SU-DHL-6 (cell line): ENCODE measurements around the gene GRAMD4.

Experiments
- H2AFZ ChIP-seq: fragments of 200-600 bp; sonication (generic); 2 replicates; pipeline ENCODE4 v1.6.1; 2014; ENCODE audit warnings: low read depth, mild to moderate bottlenecking, moderate library complexity, mixed read lengths, antibody characterized with exemption, low read length; ENCODE audit not compliant: severe bottlenecking
- H3F3A ChIP-seq: fragments of 200-600 bp; shearing (Covaris generic); 2 replicates; pipeline ENCODE4 v1.6.0; 2016; ENCODE audit warnings: antibody characterized with exemption, mild to moderate bottlenecking; ENCODE audit not compliant: insufficient read depth
- H3K27ac ChIP-seq: fragments of 200-600 bp; sonication (generic); 2 replicates; pipeline ENCODE4 v1.5.1; 2016; ENCODE audit warnings: low read depth, mild to moderate bottlenecking, low read length, moderate library complexity, mixed read lengths
- H3K27me3 ChIP-seq: fragments of 200-600 bp; sonication (generic), shearing (Covaris generic); 2 replicates; pipeline ENCODE4 v1.6.0; 2014; ENCODE audit warnings: mild to moderate bottlenecking, low read length
- H3K36me3 ChIP-seq: fragments of 200-600 bp; sonication (generic); 2 replicates; pipeline ENCODE4 v1.6.1; 2014; ENCODE audit warnings: mild to moderate bottlenecking, low read length, mixed read lengths
- H3K4me2 ChIP-seq: fragments of 300-600, 200-600 bp; shearing (Covaris generic), sonication (generic); 2 replicates; pipeline ENCODE4 v1.6.0; 2014; ENCODE audit warnings: low read length, low read depth, mild to moderate bottlenecking; ENCODE audit not compliant: poor library complexity, severe bottlenecking
- H3K4me3 ChIP-seq: fragments of 200-600 bp; sonication (generic); 2 replicates; pipeline ENCODE4 v1.5.1; 2014; ENCODE audit warnings: antibody characterized with exemption, low read length, mild to moderate bottlenecking, mixed read lengths; ENCODE audit not compliant: insufficient read depth, poor library complexity, severe bottlenecking
- H3K79me2 ChIP-seq: fragments of 200-600 bp; sonication (generic); 2 replicates; pipeline ENCODE4 v1.6.1; 2014; ENCODE audit warnings: mild to moderate bottlenecking, low read length, moderate library complexity; ENCODE audit not compliant: insufficient read depth
- H3K9ac ChIP-seq: fragments of 200-600 bp; sonication (generic); 2 replicates; pipeline ENCODE4 v1.7.0; 2014; ENCODE audit warnings: mild to moderate bottlenecking, low read length
- H3K9me2 ChIP-seq: fragments of 200-600 bp; sonication (generic); replicated peaks from 2 replicates; pipeline ENCODE4 v1.6.1; 2014; ENCODE audit warnings: low read length; ENCODE audit not compliant: insufficient read depth
- H3K9me3 ChIP-seq: fragments of 200-600 bp; sonication (generic); 2 replicates; pipeline ENCODE4 v1.6.1; 2014; ENCODE audit warnings: low read length, mixed read lengths; ENCODE audit not compliant: insufficient read depth
- H4K20me1 ChIP-seq: fragments of 200-600 bp; sonication (generic); 2 replicates; pipeline ENCODE4 v1.6.1; 2014; ENCODE audit warnings: low read depth, mild to moderate bottlenecking, antibody characterized with exemption, low read length, moderate library complexity, mixed read lengths
- CTCF ChIP-seq: fragments of 200-600 bp; sonication (generic); IDR thresholded peaks from one replicate; pipeline ENCODE4 v1.5.1; 2017; ENCODE audit warnings: antibody characterized with exemption, mild to moderate bottlenecking, low read length, moderate library complexity; ENCODE audit not compliant: insufficient read depth, poor library complexity, severe bottlenecking
- EZH2phosphoT487 ChIP-seq: fragments of 200-600 bp; sonication (generic), shearing (Covaris generic); conservative IDR thresholded peaks from 2 replicates; pipeline ENCODE4 v1.6.1; 2018; ENCODE audit warnings: mild to moderate bottlenecking, antibody characterized with exemption, low read length, moderate library complexity, mixed read lengths

The GRAMD4 gene

GRCh38 chr22:46594947-46595298, 25.3 kb upstream of the GRAMD4 start:
- Histone ChIP-seq H4K20me1 (no peaks in the 10 kb centered on the region; the same call in 1 of the 2 replicates), H2AFZ (no peak overlapping the region), H3K9me3 (no peaks in the 10 kb centered on the region), H3K36me3 (no peaks in the 10 kb centered on the region), H3K27ac (no peak overlapping the region), H3K27me3 (no peaks in the 10 kb centered on the region), H3F3A (no peaks in the 10 kb centered on the region), H3K9me2 (no peaks in the 10 kb centered on the region), H3K9ac (no peak overlapping the region), H3K4me2 (no peak overlapping the region), H3K79me2 (no peaks in the 10 kb centered on the region), H3K4me3 (no peak overlapping the region)
- TF ChIP-seq CTCF (no peak), EZH2phosphoT487 (no peak)

GRCh38 chr22:46595545-46595944, 24.6 kb upstream of the GRAMD4 start:
- Histone ChIP-seq H3K27ac (no peak overlapping the region), H3K9me3 (no peaks in the 10 kb centered on the region), H3K36me3 (no peaks in the 10 kb centered on the region), H3F3A (no peaks in the 10 kb centered on the region), H3K9me2 (no peaks in the 10 kb centered on the region), H3K9ac (no peak overlapping the region), H3K79me2 (no peaks in the 10 kb centered on the region), H4K20me1 (no peaks in the 10 kb centered on the region; the same call in 1 of the 2 replicates), H3K27me3 (no peaks in the 10 kb centered on the region), H3K4me3 (no peak overlapping the region), H2AFZ (no peak overlapping the region), H3K4me2 (no peak overlapping the region)
- TF ChIP-seq EZH2phosphoT487: no peak
- no peak for TF ChIP-seq CTCF

- Histone ChIP-seq H3K36me3 (no peaks in the 10 kb centered on the region), H3K9me2 (no peaks in the 10 kb centered on the region), H3K27ac (no peak overlapping the region), H3K9ac (no peak overlapping the region), H3K9me3 (no peaks in the 10 kb centered on the region), H3K79me2 (no peaks in the 10 kb centered on the region), H3F3A (no peaks in the 10 kb centered on the region), H3K4me3 (no peak overlapping the region), H3K4me2 (no peak overlapping the region), H3K27me3 (no peaks in the 10 kb centered on the region), H4K20me1 (no peaks in the 10 kb centered on the region; the same call in 1 of the 2 replicates), H2AFZ (no peak overlapping the region)
- TF ChIP-seq CTCF (no peak), EZH2phosphoT487 (no peak)
These were observed 24.1 kb upstream of the GRAMD4 start for GRCh38 chr22:46596032-46596441.
